NCI-H187 (cell line): ENCODE measurements around the gene CST3.

Source experiments
- DNase-seq, 2 experiments: peaks; one replicate each; lab custom pipeline; 2025; lab: John Stamatoyannopoulos, UW

Gene CST3

GRCh38 chr20:23602241-23602640 is 35.5 kb downstream of the CST3 start:
- no peak for DNase-seq

DNA sequence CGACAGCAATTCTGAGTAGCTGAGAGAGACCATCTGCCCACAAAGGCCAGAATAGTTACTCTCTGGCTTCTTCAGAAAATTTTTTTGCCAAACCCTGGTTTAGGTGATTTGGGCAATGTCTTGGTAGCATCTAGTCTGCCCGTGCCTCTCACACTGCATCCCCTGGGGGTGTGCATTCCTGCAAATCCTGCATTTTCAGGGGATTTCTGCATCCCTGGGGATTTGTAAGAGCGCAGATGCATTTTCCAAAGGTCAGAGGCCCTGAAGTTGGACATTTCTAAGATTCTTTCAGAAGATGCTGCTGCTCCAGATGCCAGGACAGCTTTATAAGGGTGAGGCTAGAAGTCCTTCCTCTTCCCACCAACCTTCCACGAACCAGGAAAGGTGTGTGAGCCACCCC is 36.0 kb downstream of the CST3 start:
- no peak for DNase-seq

DNA sequence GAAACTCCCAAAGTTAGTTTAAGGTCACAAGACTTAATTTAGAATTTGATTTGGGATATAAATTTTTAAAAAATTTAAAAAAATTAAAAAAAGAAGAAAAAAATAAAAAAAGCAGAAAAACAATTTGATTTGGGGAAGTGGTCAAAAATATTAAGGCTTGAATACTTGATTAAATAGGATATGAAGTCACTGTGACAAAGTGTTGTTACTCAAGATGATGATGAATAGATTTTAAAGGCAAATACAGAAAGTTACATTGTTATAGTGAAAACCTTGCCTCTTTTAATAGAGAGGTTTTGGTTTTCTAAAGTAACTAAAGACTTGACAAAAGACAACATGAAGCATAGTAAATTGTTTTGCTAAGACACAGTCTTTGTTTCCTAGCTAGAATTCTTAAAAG is 39.3 kb downstream of the CST3 start:
- DNase-seq: no peak

GRCh38 chr20:23596579-23597250 is 41.0 kb downstream of the CST3 start:
- DNase-seq: no peak

DNA sequence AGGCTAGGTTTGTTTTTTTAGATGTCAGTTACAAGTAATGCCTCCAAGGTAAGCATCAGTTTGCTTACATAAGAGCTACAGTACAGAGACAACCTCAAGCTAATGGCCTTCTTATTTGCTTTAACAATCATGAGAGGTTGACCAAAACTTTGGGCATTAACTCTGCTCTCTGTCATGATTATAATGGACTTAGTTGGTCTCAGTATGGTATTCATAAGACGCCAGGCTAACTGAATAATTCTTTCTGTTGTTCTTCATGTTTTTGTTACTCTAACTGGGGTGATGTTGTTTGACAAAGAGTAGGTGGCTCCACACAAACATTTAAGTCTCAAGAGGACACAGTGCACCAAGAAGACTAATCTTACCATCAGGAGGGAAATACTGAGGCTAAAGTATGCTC is 41.8 kb downstream of the CST3 start:
- DNase-seq: no peak

DNA sequence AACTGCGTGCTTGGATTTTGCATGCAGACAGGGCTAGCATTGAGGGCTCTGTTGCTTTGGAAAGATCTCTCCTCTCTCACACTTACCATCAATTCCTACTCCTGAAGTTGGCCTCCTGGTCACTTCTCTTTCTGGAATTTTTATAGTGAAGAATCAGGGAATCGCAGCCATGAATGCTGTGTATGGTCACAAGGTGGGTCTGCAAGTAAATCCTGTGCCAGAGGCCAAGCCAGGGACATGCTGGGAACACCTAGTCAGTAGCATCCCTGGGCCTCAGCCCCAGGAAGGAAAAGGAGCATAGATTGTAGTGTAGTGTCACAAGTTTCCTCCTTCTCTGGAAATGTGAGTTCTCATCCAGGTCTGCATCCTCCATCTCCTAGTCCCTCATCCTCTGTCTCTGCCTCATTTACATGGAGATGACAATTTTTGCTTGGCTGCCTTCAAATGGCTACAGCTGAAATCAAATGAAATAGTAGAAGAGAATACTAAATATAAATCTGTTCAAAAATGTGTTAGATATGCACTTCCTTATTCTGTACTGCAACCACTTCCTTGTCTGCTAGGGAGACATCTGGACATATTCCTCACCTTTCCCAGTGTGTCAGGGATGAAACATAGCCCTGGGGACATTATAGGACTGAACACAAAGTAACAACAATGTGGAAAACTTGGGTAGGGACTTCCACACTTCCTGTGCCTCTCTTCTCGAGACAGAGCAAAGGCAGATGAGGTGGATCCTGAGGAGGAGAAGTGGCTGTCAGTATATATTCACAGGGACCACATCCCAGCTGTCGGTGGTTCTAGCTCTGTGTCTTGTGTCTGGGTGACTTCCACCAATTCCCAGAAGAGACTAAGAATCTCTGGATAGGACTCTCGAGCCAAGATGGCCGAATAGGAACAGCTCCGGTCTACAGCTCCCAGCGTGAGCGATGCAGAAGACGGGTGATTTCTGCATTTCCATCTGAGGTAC is 49.0 kb downstream of the CST3 start:
- DNase-seq: no peak

- no peak for DNase-seq
These were observed 50.1 kb downstream of the CST3 start for GRCh38 chr20:23587631-23588030.

GRCh38 chr20:23586735-23587525 is 50.8 kb downstream of the CST3 start:
- no peak for DNase-seq

- no peak for DNase-seq
These were observed 51.7 kb downstream of the CST3 start for GRCh38 chr20:23585808-23586734.

DNA sequence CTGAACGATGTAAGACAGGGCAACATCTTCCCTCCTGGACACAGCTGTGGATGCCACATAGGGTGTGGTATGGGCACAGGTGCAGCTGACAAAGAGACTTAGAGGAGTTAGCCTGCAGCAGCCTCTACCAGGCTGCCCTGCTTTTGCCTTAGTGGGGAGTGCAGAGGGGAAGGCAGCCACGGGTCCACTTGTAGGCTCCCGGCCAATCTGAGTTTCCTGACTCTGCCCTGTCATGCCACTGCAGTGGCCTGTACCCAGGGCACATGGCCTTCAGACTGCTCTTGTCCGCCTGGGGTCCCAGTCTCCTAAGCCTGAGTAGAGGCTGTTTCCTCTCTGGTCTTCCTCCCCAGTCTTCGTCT is 52.3 kb downstream of the CST3 start:
- DNase-seq: no peak

GRCh38 chr20:23584434-23585199 is 53.1 kb downstream of the CST3 start:
- no peak for DNase-seq
